GM18517 (cell line): ENCODE measurements around the gene MGAT4A.
"Not testable (repeated sequence)": the region's sequence is repeated elsewhere in the genome, so short reads cannot be mapped to it uniquely, and the experiment has no call there.

Experiments
- ATAC-seq: cut with Tn5 transposase; IDR thresholded peaks from one replicate; pipeline ENCODE4 v1.9.1; 2021; ENCODE audit warnings: mild to moderate bottlenecking, moderate library complexity; ENCODE audit not compliant: unreplicated experiment

MGAT4A gene

DNA sequence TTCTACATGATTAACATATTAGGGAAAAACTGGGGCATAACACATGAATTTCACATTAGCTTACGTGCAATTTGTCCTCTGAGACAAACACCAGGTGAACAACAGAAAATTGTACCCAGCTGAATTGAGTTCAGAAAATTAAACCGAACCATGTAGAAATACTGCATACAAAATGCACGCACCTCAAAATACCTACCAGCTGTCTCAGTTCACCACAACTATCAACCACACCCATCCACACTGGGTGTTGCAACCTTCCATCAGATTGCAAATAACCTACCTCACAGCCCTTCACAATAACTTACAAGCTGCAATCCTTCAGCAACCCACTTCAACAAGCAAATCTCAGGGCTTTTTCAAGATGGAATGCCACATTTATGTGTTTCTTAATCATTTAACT, 66.6 kb downstream of the MGAT4A start:
- no peak for ATAC-seq

DNA sequence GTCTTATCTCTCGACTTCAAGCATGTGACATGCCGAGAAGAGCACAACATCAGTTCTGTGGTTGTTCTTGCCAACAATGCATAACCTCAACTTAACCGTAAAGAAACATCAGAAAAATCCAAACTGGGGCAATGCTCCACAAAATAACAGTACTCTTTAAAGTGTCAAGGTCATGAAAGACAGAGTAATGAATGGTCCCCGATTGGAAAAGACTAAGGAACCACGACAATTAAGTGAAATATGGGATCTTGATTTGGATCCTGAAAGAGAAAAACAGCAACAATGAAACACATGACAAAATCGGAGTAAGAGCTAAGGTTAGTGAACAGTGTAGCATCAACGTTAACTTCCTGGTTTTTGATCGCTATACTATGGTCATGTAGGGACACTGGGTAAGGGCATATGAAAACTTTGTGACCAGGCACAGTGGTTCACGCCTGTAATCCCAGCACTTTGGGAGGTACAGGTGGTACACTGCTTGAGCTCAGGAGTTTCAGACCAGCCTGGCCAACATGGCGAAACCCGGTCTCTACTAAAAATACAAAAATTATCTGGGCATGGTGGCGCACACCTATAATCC, 67.3 kb downstream of the MGAT4A start:
- no peak for ATAC-seq

DNA sequence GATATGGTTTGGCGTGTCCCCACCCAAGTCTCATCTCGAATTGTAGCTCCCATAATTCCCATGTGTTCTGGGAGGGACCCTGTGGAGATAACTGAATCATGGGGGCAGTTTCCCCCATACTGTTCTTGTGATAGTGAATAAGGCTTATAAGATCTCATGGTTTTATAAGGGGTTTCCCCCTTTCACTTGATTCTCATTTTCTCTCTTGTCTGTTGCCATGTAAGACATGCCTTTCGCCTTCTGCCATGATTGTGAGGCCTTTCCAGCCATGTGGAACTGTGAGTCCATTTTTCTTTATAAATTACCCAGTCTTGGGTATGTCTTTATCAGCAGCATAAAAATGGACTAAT, 71.5 kb downstream of the MGAT4A start:
- not testable (repeated sequence) for ATAC-seq

DNA sequence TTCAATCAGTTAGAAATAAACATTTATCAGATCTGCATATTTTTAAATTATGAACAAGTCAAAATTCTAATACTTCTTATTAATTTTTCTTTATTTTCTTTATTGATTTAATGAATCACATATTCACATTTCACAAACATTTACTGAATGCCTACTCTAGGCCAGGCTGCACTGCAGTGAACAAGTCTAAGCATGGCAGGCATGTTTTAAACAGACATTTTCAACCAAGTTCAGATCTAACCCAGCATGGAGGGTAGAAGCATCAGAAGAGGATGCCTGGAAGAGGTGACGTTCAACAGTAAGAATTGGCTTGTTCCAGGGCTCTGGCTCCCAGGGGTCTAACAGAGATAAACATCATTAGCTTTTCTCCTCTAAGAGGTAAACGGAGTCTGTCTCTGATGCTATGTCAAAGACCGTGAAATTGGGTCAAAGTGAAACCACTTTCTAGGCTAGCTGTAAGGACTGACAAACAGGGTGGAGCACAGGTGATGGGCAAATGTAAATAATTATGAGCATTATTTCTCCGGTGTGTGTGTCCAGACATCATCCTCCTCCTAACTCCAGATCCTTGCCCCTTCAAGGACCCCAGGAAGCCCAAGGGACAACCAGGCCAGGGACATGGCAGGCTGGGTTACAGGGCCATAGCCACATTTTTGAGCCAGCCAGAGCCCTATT, 72.0 kb downstream of the MGAT4A start:
- ATAC-seq, result no peak

DNA sequence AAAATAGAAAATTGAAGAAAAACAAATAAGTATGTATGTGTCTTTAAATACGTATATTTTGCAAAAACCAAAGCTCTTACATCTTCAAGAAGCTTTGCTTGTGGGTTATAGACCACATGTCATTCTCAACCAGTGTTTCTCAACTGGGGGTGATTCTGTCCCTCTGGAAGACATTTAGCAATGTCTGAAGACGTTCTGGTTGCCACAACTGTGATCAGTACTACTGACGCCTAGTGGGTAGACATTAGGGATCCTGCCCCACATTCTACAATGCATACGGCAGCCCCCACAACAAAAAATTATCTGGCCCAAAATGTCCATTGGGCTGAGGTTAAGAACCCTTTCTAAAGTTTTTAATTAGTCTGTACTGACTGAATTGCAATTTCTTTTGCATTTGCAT, 74.1 kb downstream of the MGAT4A start:
- no peak for ATAC-seq

DNA sequence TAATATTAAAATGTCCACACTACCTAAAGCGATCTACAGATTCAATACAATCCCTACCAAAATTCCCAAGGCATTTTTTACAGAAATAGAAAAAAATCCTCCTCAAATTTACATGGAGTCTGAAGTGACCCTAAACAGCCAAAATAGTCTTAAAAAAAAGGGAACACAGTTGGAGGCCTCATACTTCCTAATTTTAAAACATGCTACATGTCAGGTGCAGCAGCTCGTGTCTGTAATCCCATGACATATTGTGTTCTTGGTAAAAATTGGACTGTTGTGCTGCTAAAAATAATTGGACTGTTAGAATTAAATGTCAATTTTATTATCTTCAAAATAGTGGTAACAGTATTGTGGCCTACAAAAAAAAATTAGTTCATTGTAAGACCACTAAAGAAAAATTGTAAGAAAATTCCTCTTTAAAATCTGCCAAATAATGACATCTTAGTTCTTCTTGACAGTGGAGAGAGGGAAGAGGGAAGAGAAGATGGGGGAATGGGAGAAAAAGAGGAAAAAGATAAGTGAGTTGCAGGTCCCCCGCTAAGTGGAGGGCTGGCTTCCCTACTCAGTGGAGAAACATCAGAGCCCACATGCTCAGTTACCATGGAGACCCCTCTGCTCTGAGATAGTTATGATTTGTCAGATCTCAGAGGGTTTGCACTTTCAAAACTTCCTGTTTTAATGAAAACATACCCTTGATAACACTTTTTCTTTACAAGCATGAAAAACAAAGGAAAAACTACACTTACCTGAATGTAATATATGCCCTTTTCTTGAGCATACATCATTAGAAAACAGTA, 76.0 kb downstream of the MGAT4A start:
- ATAC-seq, result no peak

DNA sequence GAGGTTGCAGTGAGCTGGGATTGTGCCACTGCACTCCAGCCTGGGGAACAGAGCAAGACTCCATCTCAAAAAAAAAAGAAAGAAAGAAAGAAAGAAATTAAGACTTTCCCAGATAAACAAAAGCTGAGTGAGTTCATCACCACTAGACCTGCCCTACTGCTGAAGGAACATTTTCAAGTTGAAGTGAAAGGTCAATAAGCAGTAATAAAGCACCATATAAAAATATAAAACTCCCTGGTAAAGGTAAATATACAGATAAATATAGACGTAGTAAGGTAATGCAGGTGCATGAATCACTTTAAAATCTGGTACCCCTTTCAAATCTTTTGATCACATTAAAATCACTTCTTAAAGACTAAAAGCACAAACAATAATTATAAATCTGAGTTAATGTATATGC, 79.9 kb downstream of the MGAT4A start:
- no peak for ATAC-seq

DNA sequence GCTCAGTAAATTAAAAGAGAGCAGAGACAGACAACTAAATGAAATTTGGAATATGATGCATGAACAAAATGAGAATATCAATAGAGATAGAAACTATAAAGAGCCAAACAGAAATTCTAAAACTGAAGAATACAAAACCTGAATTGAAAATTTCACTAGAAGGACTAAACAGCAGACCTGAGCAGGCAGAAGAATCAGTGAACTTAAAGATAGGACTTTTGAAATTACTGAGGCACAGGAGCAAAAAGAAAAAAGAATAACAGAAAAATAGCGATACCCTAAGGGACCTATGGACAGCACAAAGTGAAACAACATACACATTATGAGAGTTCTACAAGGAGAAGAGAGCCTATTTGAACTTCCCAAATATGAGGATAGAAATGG, 80.9 kb downstream of the MGAT4A start:
- no peak for ATAC-seq

DNA sequence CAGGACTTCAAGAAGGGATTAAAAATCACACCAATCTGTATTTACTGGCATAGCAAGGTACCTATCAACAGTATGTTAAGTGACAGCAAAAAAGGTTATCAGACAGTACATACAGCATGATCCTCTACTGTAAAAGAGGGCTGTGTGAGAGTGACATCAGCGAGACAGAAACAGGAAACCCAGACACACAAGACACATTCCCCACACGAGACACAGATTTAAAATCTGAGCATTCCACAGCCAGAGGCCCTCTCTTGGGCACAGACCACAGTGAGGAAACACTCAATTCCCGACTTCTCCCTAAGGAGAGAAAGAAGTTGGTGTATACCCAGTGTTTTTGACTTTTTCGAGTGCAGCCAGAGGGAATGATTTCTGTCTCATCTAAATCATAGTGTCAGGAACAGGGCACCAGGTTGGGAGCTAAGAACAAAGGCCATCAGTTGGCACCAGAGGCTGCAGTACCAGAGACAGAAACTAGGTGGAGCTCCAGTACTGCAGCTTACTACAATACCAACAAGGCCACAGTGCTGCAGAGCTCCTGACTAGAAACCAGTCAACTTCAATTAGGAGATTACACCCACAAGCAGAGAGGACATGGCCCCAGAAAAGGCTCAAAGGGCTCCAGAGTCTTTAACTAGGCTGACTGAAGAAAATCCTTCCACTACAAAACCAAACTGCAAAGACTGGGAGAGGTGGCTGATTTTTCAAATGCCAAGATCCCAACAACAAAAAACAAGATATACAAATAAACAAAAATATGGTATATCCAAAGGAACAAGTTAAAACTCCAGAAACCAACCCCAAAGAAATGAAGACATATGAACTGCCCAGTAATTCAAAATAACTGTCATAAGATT, 81.6 kb downstream of the MGAT4A start:
- peak; percentile 67 for ATAC-seq

DNA sequence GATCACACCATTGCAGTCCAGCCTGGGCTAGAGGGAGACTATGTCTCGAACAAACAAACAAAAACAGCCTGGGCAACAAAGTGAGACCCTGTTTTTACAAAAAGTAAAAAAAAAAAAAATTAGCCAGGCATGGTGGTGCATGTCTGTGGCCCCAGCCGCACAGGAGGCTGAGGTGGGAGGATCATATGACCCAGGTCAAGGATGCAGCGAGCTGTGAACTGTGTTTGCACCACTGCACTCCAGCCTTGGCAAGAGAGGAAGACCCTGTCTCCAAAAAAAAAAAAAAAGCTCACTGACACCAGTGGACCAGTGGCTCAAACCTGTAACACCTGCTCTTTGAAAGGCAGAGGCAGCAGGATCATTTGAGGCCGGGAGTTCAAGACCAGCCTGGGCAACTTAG, 82.5 kb downstream of the MGAT4A start:
- no peak for ATAC-seq

DNA sequence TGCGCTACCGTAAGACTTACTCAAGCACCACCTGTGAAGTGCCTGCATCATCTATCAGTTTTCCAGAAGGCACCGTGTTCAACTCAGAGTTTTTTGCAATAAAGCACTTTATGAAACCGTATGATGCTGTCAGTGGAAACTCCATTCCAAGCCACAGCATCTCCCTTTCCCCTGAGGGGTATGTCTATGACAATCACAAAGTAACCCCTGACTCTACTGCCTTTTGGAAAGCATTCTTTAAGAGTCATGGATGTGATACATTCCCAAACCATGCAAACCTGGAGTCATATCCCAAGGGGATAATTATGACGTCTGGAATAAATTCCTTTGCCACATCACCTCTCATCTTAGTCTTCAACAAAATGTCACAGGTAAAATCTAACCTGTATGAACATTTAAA, 83.3 kb downstream of the MGAT4A start:
- ATAC-seq, result no peak

DNA sequence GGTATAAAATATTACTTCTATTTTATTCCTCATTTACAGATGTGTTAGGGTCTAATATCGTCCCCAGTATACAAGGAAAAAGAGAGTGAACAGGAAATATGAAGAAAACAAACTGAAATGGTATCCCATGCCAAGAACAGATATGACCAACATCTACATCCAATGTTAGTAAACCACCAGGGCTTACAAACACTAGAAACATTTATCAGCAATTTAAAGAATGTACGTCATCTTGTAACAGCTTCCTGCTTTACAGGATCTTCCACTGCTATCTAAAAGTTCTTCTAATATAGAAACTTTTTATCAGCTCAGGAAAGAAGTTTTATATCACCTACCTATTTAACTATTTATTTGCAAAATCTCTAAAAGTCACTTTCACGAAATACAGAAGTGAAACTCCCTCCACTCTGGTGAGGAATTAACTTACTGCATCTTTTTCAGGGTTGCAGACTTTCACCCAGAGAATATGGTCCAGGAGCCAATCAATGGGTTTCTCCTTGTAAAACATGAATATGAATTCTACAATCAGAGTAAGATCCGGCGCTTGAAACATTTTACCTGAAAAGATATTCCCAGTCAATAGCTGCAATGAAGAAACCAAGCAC, 87.3 kb downstream of the MGAT4A start:
- no peak for ATAC-seq

DNA sequence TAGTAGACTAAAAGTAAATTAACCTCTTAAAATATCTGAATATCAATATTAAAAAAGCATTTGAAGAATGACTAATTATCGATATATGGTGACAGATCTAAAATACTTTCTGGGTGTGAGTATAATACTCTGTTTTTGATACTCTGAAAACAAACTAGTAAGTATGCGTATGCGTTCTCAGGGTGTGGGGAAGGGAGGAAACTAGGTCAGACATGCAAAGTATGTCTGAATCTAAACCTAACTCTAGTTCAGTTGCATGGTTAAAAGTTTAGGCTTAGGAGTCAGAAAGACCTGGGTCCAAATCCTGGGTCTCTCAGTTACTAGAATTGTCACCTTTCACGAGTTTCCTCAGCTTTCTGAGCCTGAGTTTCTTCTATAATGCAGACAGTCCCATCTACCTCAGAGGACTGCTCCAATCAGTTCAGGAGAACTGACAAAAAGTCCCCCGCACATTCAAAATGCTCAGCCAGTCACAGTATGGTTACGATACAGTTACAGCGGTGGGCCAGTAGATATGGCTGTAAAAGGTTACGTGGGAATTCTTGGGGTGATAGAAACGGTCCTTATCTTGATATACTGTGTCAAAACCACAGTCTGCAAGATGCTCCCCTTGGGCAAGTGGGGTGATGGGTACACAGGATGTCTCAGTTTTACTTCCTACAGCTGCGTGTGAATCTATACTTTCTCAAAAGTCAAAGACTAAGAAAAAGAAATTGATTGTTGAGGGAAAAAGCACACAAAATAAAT, 93.4 kb downstream of the MGAT4A start:
- ATAC-seq, result no peak

DNA sequence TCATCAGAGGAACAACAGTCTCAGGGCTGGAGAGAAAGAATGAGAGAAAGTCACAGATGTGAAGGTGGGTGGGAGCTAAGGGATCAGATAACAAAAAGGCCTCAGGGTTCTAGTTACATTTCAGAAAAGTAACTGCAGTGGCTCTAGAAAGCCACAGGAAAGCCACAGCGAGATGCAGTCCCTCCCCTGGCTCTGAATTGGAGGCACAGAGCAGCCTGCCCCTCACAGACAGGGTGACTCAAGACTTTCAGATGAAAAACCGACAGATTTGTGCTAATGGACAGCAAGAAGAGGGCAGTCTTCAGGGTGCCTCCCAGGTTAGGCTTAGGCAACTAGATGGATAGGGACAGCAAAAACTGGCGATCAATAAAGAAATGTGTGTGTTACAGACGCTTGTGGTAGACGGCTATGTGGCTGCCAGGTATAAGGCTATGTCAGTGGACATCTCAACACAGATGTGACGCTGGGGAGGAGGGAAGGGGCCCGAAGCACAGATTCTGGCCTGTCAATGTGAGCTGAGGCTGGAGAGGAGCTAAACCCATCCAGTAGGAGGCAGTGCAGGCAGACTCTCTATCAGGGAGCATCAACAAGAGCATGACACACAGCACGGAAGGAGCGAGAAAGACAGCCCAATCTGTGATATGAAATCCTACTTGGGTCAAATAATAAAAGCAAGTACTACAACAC, 96.4 kb downstream of the MGAT4A start:
- ATAC-seq, result no peak

DNA sequence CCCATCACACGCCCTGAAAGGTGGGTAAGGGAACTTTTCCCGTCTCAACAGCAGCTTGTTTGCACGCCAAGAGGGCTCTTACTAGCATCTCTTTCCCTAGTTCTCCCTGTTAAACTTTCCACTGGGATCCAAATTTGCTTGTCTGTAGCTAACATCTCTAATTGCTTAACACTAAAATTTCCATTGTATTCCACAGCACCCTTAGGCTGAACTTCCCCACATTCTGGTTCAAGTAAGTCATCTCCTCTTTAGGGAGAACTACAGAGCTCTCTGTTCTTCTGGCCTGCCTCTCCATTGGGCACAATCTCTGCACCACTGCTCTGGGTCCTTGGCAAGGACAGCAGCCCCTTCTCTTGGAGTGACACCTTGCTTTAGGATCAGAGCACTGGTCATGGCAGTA, 98.6 kb downstream of the MGAT4A start:
- no peak for ATAC-seq

DNA sequence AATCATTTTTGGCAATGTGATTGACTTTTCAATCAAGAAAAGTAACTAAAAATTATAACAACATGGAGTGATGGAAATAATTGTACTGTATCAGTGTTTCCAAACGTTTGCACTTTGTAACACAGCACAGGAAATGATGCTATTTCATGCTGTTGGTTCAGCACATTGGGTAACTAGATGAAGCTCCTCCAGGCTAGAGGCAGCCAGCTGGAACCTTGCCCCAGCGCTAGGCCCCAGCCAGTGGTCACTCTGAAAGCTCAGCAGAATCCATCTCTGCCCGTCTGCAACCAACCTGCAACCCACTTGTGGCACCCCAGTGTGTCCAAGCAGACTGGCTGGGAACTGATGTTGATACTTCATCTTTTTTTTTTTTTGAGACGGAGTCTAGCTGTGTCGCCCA, 107.3 kb downstream of the MGAT4A start:
- no peak for ATAC-seq

DNA sequence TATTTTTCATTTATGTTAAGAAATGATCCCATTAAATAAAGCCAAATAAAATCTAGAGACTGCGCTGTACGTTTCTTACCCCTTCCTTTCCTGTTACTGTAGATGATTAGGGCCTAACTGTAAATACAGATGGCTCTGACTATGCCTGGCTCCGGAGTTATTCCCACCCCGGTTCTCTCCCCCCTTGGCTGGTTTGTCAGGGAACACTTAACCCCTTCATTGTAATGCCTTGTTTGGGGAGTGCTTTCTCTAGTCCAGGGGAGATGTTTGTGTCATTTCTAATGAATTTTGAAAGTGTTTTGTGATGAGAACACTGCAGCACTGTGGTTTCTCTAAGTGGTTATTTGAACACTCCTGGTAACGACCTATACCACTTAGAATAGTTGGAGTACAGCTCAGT, 113.8 kb downstream of the MGAT4A start:
- no peak for ATAC-seq

DNA sequence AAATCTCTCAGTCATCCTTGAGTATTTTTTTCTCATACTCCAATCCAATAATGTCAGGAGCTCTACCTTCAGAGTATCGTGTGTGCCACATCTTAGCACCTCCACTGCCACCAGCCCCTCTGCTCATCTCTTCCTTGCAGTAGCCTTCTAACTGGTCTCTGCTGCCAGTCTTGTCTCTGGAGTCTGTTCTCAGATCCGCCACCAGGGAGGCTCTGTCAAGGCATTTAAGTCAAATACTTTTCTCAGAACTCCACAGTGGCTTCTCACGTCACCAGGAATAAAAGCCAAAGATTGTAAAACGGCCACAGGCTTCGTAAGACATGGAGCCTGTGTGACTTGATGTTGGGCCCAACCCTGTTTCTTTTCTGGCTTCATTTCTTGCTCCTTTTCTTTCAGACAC, 115.5 kb downstream of the MGAT4A start:
- ATAC-seq, result no peak

DNA sequence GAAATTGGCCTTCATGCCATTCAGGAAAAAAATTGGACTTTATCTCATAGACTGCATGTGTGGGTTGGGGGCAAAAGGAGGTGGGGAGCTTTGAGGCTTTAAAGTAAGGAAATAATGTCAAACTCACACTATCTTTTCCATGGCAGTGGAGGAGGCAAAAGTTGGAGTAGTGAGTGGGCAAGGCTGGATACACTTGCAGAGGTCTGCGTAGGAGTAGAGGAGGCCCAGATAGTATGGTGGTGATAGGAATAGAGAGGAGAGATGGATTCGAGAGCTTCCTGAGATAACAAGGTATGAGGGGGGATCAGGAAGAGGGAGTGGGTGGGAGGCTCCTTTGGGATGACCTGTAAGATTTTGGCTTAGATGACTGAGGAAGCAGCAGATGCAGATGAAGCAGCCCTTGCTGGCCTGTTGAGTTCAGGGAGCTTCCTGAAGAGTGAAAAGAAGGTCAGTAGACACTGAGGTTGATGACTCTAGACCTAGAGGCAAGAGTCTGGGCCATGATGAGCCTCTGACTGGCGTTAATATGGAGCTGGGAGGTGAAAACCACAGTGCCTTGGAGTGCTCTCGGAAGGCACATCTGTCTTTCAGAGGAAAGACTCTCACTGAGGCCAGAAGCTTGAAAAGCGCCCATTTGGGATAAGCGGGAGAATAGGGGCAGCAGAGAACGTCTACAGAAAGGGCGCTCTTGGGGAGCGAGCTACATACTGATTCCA, 116.8 kb downstream of the MGAT4A start:
- no peak for ATAC-seq
